Esophagus muscularis mucosa (tissue), 3 donors: ENCODE data around the gene PTPRJ.

Source experiments
- POLR2A ChIP-seq: fragments of 450-650 bp; IDR thresholded peaks from one replicate; pipeline ENCODE4 v1.6.1; 2017; ENCODE audit warnings: antibody characterized with exemption, moderate library complexity, mild to moderate bottlenecking, low read depth
- TF ChIP-seq, protein P1 (sequence below), 3 experiments: fragments of 200-600 bp in 2 of 3; fragments of 450-650 bp in 1 of 3; sonication (generic) in 2 of 3; IDR thresholded peaks; one replicate each; pipeline ENCODE4 v1.5.1; 2017 to 2019; ENCODE audit warnings: antibody characterized with exemption in 3 of 3, mild to moderate bottlenecking in 2 of 3, moderate library complexity in 1 of 3

DNA sequence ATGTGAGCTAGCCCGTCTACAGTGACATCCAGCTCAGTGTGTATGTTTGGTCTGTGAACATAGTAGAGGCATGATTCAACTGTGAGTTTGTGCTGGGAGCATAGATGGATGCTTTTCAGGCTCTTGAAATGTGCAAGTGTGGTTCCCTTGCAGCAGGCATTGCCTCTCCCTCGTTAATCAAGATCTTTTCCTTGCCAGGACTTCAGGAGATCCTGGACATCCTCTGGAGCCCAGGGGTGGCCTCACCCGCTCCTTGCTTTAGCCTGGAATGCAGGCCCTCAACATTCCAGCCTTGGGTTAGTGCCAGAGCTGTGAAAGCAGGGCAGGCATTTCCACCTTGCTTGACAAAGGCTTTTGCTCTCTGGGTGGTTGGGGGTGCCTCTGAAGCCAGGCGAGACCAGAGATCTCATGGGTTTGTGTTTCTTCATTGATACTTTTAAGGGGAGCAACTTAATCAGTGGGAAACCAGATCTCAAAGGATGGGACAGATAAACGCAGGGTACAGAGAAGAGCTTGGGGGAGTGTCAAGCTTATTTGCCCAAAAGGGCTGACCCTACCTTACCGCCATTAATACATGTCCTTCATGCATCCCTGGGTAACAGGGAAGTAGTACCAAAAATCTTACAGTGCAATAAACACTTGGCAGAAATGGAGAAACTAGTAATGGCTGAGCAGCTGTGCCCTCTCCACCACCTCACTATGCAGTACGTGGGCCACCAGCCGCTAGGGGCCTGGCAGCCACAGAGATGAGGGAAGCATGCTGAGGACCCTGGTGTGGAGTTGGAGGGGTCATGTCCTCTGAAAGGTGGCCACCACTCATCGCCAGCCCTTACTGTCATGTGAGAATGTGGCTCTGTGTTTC, 72.1 kb downstream of the PTPRJ start:
- TF ChIP-seq, protein P1, sequence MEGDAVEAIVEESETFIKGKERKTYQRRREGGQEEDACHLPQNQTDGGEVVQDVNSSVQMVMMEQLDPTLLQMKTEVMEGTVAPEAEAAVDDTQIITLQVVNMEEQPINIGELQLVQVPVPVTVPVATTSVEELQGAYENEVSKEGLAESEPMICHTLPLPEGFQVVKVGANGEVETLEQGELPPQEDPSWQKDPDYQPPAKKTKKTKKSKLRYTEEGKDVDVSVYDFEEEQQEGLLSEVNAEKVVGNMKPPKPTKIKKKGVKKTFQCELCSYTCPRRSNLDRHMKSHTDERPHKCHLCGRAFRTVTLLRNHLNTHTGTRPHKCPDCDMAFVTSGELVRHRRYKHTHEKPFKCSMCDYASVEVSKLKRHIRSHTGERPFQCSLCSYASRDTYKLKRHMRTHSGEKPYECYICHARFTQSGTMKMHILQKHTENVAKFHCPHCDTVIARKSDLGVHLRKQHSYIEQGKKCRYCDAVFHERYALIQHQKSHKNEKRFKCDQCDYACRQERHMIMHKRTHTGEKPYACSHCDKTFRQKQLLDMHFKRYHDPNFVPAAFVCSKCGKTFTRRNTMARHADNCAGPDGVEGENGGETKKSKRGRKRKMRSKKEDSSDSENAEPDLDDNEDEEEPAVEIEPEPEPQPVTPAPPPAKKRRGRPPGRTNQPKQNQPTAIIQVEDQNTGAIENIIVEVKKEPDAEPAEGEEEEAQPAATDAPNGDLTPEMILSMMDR (IDR thresholded peaks at IDR 0.05) = no peak
- TF ChIP-seq POLR2A = no peak
